Posterior vena cava (tissue), 2 donors: ENCODE measurements around the gene SLC25A33. TPM values are rescaled to one million over a fixed set of nuclear protein-coding genes. Genes with fewer than 3 reads are reported as not detected.
A peak's percentile ranks its signal among the peaks of the same experiment; 100 is the strongest.

Experiments used
- DNase-seq: peaks from one replicate; pipeline ENCODE4 v3.0.0-alpha.2; 2020; ENCODE audit warnings: low spot score
- intact Hi-C, 2 donors: fragments of 100-400 bp; cut with DNase I; formaldehyde crosslinking; loops; one replicate each; pipeline versions ENCODE4 v1.14.1 to v1.14.2; 2022 to 2023
- total RNA-seq, 2 donors: library from RNA; stranded (reverse); fragmentation: NEBNext Ultra II Directional; extraction: Animal tissue kit (Norgen Biotek cat#: 25700); gene quantifications; one replicate each; pipeline ENCODE4 v1.2.1, GENCODE V29; 2021
- donor health status: DM: yes; HTN: yes; CAD: no.
- donor health status: DM: yes; HTN: yes; CAD: no.

Gene SLC25A33
- total RNA-seq, 2 donors from 2014 or later, result 2.3 to 4.5 TPM

DNA sequence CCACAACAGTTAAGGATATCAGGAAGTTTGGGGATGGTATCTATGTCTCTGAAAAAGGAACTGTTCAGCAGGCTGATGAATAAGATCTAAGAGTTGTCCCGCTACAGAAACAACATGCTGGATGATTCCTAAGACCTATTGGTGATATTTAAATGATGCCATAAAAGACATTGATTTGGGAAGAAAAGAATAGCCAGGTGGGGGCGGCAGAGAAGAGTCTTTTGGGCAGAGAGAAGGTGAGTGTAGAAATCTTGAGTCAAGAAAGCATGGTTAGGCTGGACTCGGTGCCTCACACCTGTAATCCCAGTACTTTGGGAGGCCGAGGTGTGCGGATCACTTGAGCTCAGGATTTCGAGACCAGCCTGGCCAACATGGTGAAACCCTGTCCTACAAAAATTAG lies 37.6 kb downstream of the SLC25A33 start:
- intact Hi-C loops, result loop anchor here in 1 of 2 donors (10.0 kb wide), 1 partner anchor 312 kb away; no protein-coding TSS in a partner anchor
- DNase-seq, result no peak

DNA sequence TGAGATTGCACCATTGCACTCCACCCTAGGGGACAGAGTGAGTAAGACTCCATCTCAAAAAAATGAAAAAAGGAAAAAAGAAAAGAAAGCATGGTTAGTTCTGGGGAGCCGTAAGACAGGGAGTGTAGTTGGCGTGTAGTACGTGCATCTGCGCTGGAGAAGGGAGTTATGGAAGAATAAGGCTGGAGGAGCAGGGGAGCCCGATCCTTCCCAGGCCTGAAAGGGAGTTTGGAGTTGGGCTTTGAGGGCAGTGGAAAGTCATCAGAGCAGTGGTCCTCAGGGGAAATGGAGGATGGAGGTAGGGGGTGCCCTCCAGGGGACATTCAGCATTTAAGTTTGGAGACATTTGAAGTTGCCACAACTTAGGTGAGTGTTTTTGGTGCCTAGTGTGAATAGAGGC lies 38.2 kb downstream of the SLC25A33 start:
- no peak for DNase-seq
- intact Hi-C loops, result loop anchor here in 1 of 2 donors (10.0 kb wide), 1 partner anchor 313 kb away; no protein-coding TSS in a partner anchor

DNA sequence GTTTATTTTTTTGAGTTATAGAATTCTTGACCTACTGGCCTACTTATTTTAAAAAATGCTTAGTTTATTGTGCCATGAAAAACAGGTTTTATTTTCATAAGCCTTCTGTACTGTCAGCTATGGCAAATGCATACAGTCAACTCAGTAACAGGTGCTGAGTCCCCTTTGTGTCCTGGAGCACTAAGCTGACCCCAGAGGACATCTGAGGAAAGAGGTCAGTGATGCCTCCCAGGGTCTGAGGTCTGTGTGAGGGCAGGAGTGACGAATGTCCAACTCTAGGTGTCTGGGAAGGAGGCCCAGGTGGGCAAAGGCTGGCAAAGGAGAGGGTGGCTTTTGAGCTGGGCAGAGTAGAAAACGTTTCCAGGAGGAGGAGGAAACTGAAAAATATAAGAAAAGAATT lies 41.7 kb downstream of the SLC25A33 start:
- no peak for DNase-seq
- intact Hi-C loops, result no loop called here

DNA sequence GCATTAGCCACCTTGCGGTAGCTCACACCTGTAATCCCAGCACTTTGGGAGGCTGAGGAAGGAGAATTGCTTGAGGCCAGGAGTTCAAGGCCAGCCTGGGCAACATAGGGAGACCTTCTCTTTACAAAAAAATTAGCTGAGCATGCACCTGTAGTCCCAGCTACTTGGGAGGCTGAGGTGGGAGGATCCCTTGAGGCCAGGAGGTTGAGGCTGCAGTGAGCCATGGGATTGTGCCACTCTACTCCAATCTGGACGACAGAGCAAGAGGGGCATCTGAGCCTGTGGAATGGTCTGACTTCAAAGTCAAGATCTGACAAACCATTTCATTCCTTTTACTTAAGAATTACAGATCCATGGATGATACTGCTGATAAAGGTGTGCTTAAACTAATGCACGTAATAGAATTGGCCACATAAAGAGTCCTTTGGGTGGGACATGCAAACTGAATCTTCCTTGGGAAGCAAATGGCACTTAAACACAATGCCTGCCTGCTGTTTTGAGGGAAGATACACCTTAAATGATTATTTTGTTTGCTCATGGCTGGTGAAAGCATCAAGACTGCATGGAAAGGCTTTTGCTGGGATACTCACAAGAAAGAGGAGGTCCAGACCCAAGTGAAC lies 47.0 kb downstream of the SLC25A33 start:
- intact Hi-C loops, result no loop called here
- DNase-seq, result peak; percentile 28

DNA sequence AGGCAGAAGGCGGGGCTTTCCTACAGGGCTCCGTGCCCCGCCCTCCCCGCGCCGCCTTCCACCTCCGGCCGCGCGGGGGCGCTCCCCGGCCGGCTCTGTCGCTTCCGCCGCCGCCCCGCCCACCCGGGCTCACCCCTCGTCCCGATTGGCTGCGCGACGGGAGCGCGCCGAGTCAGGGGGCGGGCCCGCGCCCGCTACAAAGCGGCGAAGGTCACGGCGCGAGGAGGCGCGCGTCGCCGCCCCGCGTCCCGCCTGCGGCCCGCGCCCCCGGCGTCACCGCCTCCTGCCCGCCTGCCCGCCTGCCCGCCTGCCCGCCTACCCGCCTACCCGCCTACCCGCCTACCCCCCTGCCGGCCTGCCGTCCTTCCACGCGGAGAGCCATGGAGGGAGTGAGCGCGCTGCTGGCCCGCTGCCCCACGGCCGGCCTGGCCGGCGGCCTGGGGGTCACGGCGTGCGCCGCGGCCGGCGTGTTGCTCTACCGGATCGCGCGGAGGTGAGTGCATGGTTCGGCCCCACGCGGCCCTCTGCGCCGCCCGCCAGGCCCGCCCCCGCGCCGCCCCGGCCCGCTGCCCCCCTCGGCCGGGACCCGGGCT lies 49.4 kb downstream of the SLC25A33 start, which contains the start of gene TMEM201:
TMEM201 (plus strand) TSS at position 361 of the 593 bp plus-strand sequence; CDS start at position 381, 20 bp downstream.
- intact Hi-C loops, result no loop called here
- peak; percentile 97 for DNase-seq

DNA sequence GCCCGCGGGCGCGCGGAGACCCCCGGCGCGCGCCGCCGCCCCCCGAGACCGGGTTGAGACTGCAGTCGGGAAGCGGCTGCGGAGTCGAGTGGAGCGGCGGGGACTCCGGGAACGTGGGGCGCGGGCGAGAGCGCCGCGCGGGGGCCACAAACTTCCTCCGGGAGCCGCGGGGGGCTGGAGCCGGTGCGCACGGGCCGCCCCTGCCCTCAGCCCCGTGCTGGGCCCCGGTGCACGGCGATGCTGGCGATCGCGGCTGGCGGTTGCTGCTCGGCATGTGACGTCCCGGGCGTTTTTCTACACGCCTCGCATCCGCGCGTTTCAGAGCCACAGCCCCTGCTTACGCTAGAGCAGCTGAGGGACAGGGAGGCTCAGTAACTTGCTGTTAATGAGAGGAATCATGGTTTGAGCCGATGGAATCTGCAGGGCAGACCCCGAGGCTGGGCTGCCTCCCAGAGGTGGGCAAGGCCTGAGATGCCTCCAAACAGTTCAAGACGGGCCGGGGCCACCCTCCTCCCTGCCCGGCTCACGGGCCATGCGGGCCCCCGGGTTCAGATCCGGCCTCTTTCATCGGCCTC lies 50.0 kb downstream of the SLC25A33 start:
- DNase-seq, result peak; percentile 81
- intact Hi-C loops, result no loop called here

DNA sequence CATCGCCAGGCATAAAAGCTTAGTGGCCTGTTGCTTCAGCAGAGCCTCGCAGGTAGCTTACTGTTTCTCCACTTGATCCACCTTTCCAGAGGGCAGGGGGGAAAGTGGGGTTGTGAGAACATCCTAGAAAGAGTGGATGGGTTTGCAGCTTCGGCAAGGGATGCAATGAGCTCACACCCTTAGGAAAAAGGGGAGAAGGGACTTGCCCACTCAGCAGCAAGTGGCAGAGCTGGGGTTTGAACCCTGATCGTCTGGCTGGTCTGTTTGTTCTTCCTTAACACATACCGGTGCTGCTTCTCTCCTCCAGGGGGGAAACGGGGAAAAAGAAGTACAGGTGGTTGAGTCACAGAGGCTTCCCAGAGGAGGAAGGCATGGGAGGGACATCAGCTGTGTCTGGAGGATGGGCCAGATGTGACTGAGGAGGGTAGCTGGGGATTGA lies 50.5 kb downstream of the SLC25A33 start:
- peak; percentile 32 for DNase-seq
- intact Hi-C loops, result no loop called here

DNA sequence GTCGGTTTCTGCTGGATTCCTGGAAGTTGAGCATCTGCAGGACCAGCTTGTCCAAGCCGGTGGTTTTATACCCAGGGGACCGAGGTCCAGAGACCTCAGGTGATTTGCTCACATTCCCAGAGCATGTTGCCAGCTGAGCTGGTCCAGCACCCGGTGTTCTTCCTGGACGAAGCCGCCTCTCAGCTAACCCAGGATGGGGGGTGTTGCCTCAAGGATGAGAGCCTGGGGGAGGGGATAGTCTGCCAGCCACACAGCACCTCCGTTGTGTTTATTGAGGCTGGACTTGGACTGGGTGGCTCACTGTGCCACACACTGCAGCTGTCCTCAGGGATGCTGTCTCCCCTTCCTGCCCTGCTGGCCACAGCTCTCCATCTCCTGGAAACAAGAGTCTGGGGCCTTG lies 50.9 kb downstream of the SLC25A33 start:
- intact Hi-C loops, result no loop called here
- DNase-seq, result peak; percentile 54

DNA sequence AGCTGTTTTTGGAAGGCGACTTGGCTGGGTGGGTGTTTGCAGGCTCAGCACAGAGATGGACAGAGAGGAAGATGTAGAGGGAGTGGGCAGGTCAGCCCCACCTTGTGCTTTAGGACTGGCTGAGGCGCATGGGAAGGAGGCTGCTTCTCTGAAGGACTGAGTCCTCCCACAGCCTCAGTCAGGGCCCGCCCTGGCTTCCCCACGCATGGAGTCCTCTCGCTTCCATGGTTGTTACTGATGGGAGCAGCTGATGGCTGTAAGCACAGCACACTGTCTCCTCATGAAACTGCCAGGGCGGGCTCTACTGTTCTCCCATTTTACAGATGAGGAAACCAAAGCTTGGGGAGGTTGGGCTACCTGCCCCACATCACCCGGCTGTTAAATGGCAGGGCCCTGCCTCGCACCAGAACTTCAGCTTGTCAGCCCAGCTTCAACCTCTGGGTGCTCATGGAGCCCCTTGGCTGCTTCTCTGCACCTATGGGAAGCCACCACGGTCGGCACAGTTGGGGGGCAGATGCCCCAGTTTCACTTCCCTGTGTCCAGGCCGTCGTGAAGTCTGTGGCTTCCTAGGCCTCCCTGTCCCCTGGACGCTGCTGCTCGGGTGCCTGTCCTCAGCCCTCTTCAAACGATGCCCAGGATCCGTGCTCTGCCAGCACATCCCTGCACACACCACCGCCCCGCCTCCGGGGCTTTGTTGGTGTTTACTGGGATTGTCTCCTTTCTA lies 51.8 kb downstream of the SLC25A33 start:
- intact Hi-C loops, result no loop called here
- peak; percentile 77 for DNase-seq

DNA sequence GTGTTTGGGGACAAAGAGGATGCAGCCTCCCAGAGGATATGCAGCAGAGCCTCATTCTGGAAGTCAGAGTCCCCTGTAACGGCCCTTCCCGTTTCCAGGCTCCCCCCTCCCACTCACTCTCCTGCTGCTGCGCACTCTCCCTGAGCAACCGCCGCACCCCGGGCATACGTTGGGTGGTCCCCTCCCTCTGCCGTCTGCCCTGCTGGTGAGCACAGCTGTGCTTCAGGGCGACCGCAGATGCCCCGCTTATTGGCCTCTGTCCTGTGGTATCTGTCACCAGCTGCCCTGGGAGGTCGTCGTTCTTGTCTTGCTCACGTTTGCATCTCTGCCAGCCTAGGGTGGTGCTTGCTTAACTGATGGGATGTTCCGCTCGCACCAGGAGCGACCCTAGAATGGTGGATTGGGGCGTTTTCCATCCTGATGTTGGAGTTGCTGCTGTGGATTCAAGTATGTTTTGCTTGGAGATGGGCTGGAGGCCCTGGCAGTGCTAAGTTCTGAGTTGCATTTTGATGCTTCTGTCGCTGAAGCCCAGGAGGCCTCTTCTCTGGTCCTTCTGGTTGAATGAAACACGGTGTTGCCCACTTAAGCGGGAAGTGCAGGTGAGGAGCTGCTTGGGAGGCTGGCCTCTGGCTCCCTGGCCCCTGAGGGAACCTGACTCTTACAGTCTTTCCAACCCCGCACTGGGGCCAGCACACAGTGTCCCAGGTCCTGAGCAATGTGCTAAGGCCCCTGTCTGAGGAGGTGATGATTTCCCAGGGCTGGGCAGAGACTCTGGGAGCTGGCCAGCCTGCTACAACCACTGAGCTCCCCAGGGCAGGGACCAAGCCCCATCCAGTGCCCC lies 52.6 kb downstream of the SLC25A33 start:
- intact Hi-C loops, result no loop called here
- peak; percentile 76 for DNase-seq

DNA sequence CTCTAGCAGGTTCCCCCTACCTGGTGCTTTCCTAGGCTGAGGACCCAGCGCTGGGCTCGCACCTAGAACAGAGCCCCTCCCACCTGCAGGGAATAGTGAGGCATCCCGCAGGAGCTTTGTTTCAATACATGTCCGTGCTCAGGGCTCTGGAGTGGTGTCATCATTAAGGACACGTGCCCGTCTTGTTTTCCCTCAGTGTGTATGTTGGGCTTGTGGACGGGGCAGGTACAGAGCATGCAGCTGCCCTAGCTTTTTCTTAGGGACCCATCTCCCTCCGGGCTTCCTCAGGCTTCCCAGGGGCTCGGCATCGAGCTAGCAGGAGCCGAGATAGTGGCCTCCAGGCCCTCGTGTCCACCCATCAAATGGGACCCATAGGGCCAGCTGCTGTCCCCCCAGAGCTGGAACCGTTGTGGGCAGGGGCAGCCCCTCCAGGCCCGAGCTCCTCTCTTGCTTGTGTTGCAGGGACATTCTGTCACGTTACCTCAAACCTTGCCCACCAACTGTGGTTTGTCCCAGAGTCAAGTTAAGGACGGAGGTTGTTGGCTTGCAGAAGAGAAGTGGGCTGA lies 53.3 kb downstream of the SLC25A33 start:
- intact Hi-C loops, result no loop called here

DNA sequence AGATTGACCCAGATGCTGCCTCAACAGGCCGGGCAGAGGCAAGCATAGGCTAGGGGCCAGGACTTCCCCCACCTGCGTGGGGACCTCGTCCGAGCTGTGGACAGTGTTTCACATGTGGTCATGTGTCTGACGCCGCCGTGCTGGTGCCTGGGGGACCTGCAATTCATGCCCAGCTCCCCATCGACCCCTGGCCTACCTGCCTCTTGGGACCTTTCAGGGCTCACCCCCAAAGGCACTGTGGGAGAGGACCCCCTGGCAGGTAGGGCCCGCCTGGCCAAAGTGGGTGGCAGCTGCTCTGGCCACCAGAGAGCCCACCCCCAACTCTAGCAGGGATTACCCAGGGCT lies 53.9 kb downstream of the SLC25A33 start:
- intact Hi-C loops, result no loop called here
- peak; percentile 73 for DNase-seq

More for the DNA sequence above, 53.3 kb downstream of the SLC25A33 start:
- DNase-seq, result peak; percentile 72

DNA sequence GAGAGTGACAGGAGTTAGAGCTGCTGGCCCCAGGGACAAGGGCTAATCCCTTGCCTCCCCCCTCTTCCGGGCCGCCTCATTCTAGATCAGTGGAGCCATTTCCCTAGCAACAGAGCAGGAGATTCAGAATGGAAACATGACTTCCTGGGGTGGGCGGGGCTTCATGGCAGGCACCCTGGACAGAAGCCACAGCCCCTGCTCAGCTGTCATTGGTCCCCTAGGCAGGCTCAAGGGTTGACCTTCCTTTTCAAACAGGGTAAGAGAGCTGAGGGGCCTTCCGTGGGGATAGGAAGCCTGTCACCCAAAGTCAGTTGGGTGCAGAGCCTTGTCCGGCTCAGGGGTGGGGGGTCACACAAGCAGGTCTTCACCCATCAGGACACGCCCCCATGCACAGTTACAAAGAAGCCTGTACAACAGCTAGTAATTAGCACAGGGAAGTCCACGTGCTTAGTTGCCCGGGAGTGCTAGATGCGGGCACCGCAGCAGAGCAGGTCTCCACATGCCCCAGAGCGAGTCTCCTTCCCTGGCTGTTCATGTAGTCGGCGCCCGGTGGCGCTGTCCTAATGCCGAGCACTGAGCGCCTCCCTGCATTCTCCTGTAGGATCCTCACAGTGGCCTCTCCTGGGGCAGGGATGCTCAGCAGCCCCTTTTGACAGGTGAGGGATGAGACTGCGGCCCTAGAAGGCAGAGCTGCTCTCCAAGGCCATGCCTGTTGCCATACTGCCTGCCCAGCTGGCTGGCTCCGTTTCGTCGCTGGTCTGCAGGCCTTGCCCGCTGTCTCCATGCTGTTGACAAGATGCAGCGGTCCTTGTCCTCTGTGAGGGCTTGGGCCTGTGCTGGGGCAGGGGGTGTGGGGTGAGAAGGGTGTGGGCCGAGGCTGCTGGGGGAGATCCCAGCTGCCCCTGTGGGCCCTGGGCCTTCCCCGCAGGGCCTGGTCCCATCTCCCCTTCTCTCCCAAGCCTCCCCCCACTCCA lies 54.5 kb downstream of the SLC25A33 start:
- intact Hi-C loops, result no loop called here
- peak; percentile 89 for DNase-seq

DNA sequence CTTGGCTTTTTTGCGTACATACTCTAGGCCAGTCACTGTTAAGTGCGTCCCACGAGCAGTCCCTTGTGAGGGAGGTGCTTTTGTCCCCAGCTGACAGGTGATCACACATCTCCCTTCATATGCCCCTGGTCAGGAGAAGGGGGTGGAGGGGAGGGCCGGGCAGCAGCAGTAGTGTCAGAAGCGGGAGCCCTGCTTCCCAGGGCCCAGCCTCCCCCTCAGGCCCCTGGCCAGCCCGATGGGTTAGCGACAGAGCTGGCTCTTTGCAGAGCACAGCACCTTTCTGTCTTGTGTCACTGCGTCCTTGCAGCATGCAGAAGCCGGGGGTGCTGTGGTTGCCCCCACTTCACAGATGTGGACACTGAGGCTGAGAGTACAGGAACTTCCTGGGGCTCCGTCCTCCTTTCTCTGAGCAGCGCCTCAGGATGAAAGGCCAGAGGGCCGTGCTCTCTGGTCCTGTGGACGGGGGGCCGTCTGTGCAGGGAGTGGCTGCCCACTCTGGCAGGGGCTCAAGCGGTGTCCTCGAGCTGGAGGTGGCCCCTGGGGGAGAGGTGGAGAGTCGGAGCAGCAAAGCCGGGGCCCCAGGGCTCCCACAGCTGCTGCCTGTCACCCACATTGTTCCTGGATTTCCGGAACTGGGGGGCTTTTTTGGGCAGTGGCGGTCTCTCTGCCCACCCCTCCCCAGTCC lies 55.3 kb downstream of the SLC25A33 start:
- DNase-seq, result peak; percentile 67
- intact Hi-C loops, result no loop called here

DNA sequence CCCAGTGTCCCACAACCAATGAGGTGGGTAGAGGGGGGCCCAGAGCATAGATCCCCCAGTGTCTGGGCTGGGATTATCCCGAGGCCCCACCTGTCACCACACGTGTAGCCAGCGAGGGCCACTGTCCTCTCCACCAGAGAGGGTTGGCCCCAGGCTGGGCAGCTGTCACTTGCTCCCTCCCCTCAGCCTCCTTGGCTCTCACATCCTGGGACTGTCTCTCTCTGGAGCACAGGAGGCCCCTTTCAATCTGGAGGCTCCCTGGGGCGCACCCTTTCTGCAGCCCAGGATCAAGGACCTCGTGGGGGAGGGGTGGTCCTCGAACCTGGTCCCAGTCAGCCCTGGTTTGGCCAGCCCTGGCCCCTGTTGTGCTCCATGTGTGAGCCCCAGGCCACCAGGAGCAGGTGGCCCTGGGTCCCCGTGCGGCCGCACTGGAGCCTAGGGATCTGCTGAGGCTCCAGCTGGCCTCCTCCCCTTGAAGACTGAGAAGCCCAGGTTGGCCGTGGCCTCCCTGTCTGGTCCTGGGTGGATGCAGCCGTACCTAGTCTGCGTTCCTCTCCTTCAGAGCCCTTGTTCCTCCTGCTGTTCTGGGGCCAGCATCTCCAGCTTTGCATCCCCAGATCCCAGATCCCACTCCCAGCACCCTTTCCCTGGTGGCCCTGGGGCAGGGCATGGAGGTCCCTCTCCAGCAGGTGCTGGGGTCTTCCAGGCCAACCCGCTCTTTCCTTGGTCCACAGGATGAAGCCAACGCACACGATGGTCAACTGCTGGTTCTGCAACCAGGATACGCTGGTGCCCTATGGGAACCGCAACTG lies 56.1 kb downstream of the SLC25A33 start:
- intact Hi-C loops, result no loop called here

DNA sequence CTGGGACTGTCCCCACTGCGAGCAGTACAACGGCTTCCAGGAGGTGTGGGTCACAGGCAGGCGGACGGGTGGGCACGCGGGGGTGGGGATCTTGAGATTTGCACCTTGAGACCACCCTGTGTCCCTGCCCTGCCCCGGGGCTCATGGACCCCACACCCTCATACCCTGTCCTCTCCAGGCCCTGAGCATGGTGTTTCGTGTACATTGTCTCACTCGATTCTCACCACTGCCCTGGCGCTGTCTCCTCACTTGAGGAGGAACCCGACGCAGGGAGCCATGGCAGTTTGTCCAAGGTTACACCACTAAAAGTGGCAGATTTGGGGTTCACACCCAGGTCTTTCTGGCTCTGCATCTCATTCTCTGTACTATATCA lies 56.7 kb downstream of the SLC25A33 start:
- intact Hi-C loops, result no loop called here

More for the DNA sequence above, 56.1 kb downstream of the SLC25A33 start:
- no peak for DNase-seq

More for the DNA sequence above, 56.7 kb downstream of the SLC25A33 start:
- DNase-seq, result no peak
